ENCODE results near the gene SLC9A9. TPM values are rescaled to one million over a fixed set of nuclear protein-coding genes. Genes with fewer than 3 reads are reported as not detected.

SLC9A9 gene
- total and polyA plus RNA-seq, 9 donors = 9.6 to 18.3 (median 11.2) TPM

DNA sequence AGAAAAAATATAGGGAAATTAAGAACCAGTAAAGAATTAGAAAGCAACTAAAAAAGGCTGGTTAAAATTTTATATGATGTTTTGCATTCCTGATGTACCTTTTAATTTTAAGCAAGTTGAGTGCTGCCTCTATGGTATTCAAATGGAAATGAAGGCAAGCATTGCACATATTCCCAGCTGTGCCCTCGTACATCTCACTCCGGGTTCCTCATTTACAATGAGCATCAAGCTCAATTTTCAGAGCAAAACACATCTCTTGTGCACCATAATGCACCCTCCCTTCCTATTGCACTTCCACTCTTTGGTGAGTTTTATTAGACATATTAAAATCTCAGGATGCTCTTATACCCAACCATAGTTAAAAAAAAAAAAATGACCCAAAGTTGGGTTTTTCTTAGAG, 460.8 kb downstream of the SLC9A9 start:
- whole genome bisulfite sequencing (ENCODE audit: insufficient coverage) = 80% methylated on average over 1 of the region's 2 CpGs
- Histone ChIP-seq H3K27me3 (ENCODE audit: control insufficient read depth, insufficient read depth, low read length) (no peaks in the 10 kb centered on the region), H3K4me3 (ENCODE audit: low read length) (no peak overlapping the region), H3K9me3 (replicated peaks; ENCODE audit: control insufficient read depth, low read depth, low read length) (peaks cover 2% of the 10 kb centered on the region), H3K27ac (ENCODE audit: low read length) (no peak overlapping the region), H3K36me3 (ENCODE audit: control insufficient read depth, insufficient read depth, low read length) (no peaks in the 10 kb centered on the region), H3K4me1 (ENCODE audit: control insufficient read depth, insufficient read depth, low read length) (no peaks in the 10 kb centered on the region)
- DNase-seq = no peak

DNA sequence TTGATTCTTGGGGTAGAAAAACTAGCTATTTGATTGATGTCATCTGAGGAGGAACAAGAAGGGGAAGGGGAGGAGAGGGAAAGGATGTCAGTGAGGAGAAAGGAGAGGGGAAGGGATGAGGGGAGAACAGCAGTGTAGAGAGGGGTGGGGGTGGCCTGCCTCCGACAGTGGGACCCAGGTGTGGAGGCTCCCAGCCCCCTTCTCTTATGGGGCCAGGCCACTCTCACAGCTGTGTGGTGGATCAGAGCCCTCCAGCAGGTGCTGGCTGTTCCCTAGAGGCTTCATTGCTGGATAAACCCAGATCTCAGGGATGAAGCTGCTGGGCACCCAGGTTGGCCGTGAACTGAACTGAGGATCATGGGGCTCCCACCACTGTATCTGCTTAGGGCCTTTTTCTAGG, 464.2 kb downstream of the SLC9A9 start:
- no peaks in the 10 kb centered on the region for H3K9me3 ChIP-seq (replicated peaks; ENCODE audit: control insufficient read depth, low read depth, low read length)
- H3K4me3 ChIP-seq (ENCODE audit: low read length) = no peak overlapping the region
- no peak overlapping the region for H3K27ac ChIP-seq (ENCODE audit: low read length)
- no peaks in the 10 kb centered on the region for H3K4me1 ChIP-seq (ENCODE audit: control insufficient read depth, insufficient read depth, low read length)
- no peaks in the 10 kb centered on the region for H3K36me3 ChIP-seq (ENCODE audit: control insufficient read depth, insufficient read depth, low read length)
- WGBS (ENCODE audit: insufficient coverage) = 60% methylated on average over 1 of the region's 2 CpGs
- no peak for DNase-seq
- H3K27me3 ChIP-seq (ENCODE audit: control insufficient read depth, insufficient read depth, low read length) = no peaks in the 10 kb centered on the region

DNA sequence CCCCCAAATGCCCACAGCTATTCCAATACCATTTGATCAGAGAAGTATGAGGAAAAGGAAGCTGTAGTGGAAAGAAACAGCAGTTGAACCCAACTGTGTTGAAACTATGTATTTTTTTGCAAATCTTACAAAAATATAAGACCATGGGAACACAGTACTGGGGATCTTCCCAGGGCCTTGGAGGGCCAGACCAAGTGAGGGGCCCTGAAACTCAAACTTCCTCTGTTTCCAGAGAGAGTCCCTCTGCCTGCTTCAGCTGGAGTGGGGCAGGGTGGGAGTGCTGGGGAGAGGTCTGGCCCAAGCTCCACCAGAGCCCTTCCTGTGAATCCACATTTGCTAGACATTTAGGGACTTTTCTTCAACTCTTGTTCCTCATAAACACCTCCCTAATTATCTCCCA, 464.8 kb downstream of the SLC9A9 start:
- H3K9me3 ChIP-seq (replicated peaks; ENCODE audit: control insufficient read depth, low read depth, low read length) = no peaks in the 10 kb centered on the region
- H3K4me1 ChIP-seq (ENCODE audit: control insufficient read depth, insufficient read depth, low read length) = no peaks in the 10 kb centered on the region
- no peak overlapping the region for H3K27ac ChIP-seq (ENCODE audit: low read length)
- no peak overlapping the region for H3K4me3 ChIP-seq (ENCODE audit: low read length)
- no peak for DNase-seq
- H3K36me3 ChIP-seq (ENCODE audit: control insufficient read depth, insufficient read depth, low read length) = no peaks in the 10 kb centered on the region
- no peaks in the 10 kb centered on the region for H3K27me3 ChIP-seq (ENCODE audit: control insufficient read depth, insufficient read depth, low read length)

- no peak for DNase-seq
- H3K27me3 ChIP-seq (ENCODE audit: control insufficient read depth, insufficient read depth, low read length) = no peaks in the 10 kb centered on the region
- no CpG with 5 or more reads among the region's 1 CpG for WGBS (ENCODE audit: insufficient coverage)
- no peaks in the 10 kb centered on the region for H3K9me3 ChIP-seq (replicated peaks; ENCODE audit: control insufficient read depth, low read depth, low read length)
- no peaks in the 10 kb centered on the region for H3K4me1 ChIP-seq (ENCODE audit: control insufficient read depth, insufficient read depth, low read length)
- no peak overlapping the region for H3K4me3 ChIP-seq (ENCODE audit: low read length)
- H3K36me3 ChIP-seq (ENCODE audit: control insufficient read depth, insufficient read depth, low read length) = no peaks in the 10 kb centered on the region
- H3K27ac ChIP-seq (ENCODE audit: low read length) = no peak overlapping the region
Observed at GRCh38 chr3:143382816-143383215, 465.5 kb downstream of the SLC9A9 start.

DNA sequence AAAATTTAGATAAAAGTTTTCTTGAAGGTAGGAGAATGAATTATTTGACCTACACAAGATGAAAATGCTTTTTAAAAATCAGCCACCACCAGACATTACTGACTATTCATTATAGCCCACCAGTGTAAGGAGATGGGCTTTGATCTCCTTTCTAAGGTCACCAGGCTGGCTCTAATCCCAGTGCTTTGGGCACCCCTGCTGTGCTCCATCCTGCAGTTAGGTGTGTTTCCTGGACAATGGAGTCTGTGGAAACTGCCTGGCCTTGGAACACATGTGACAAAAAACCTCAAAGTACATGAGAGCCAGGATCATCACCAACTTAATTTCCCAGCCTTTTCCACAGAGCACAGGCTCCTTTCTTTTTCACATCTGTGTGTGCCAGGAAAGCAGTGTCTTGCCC, 467.8 kb downstream of the SLC9A9 start:
- Histone ChIP-seq H3K36me3 (ENCODE audit: control insufficient read depth, insufficient read depth, low read length) (no peaks in the 10 kb centered on the region), H3K9me3 (replicated peaks; ENCODE audit: control insufficient read depth, low read depth, low read length) (no peaks in the 10 kb centered on the region), H3K4me1 (ENCODE audit: control insufficient read depth, insufficient read depth, low read length) (no peaks in the 10 kb centered on the region), H3K27ac (ENCODE audit: low read length) (no peak overlapping the region), H3K4me3 (ENCODE audit: low read length) (no peak overlapping the region), H3K27me3 (ENCODE audit: control insufficient read depth, insufficient read depth, low read length) (no peaks in the 10 kb centered on the region)
- DNase-seq = no peak

DNA sequence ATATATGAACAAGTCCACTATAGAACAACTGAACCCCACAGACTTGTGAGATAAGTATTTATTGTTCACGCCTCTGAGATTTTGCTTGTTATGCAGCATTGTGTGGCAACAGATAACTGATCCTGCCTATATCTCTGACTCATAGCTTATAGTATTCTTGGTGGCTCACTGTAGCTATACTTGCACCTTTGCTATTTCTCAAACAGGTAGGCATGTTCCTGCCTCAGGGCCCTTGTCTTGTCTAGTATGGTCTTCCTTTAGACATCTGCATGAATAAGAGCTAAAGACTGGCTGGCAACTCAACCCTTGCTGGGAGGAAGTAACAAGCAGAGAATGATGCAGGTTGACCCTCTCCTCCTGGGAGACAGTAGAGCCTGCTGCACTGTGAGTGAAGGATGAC, 472.6 kb downstream of the SLC9A9 start:
- no peaks in the 10 kb centered on the region for H3K27me3 ChIP-seq (ENCODE audit: control insufficient read depth, insufficient read depth, low read length)
- H3K36me3 ChIP-seq (ENCODE audit: control insufficient read depth, insufficient read depth, low read length) = no peaks in the 10 kb centered on the region
- DNase-seq = no peak
- H3K9me3 ChIP-seq (replicated peaks; ENCODE audit: control insufficient read depth, low read depth, low read length) = no peaks in the 10 kb centered on the region
- no peaks in the 10 kb centered on the region for H3K4me1 ChIP-seq (ENCODE audit: control insufficient read depth, insufficient read depth, low read length)
- no peak overlapping the region for H3K27ac ChIP-seq (ENCODE audit: low read length)
- no CpG with 5 or more reads among the region's 1 CpG for WGBS (ENCODE audit: insufficient coverage)
- H3K4me3 ChIP-seq (ENCODE audit: low read length) = no peak overlapping the region

- H3K9me3 ChIP-seq (replicated peaks; ENCODE audit: control insufficient read depth, low read depth, low read length) = no peaks in the 10 kb centered on the region
- DNase-seq = no peak
- no CpG with 5 or more reads among the region's 1 CpG for WGBS (ENCODE audit: insufficient coverage)
- H3K27ac ChIP-seq (ENCODE audit: low read length) = no peak overlapping the region
- no peaks in the 10 kb centered on the region for H3K27me3 ChIP-seq (ENCODE audit: control insufficient read depth, insufficient read depth, low read length)
- no peaks in the 10 kb centered on the region for H3K36me3 ChIP-seq (ENCODE audit: control insufficient read depth, insufficient read depth, low read length)
- no peak overlapping the region for H3K4me3 ChIP-seq (ENCODE audit: low read length)
- no peaks in the 10 kb centered on the region for H3K4me1 ChIP-seq (ENCODE audit: control insufficient read depth, insufficient read depth, low read length)
Observed at GRCh38 chr3:143367171-143367570, 481.1 kb downstream of the SLC9A9 start.

- Histone ChIP-seq H3K9me3 (replicated peaks; ENCODE audit: control insufficient read depth, low read depth, low read length) (no peaks in the 10 kb centered on the region), H3K36me3 (ENCODE audit: control insufficient read depth, insufficient read depth, low read length) (no peaks in the 10 kb centered on the region), H3K27me3 (ENCODE audit: control insufficient read depth, insufficient read depth, low read length) (no peaks in the 10 kb centered on the region), H3K27ac (ENCODE audit: low read length) (no peak overlapping the region), H3K4me3 (ENCODE audit: low read length) (no peak overlapping the region), H3K4me1 (ENCODE audit: control insufficient read depth, insufficient read depth, low read length) (no peaks in the 10 kb centered on the region)
- no CpG with 5 or more reads among the region's 1 CpG for WGBS (ENCODE audit: insufficient coverage)
- DNase-seq = no peak
Observed at GRCh38 chr3:143366672-143367071, 481.6 kb downstream of the SLC9A9 start.

DNA sequence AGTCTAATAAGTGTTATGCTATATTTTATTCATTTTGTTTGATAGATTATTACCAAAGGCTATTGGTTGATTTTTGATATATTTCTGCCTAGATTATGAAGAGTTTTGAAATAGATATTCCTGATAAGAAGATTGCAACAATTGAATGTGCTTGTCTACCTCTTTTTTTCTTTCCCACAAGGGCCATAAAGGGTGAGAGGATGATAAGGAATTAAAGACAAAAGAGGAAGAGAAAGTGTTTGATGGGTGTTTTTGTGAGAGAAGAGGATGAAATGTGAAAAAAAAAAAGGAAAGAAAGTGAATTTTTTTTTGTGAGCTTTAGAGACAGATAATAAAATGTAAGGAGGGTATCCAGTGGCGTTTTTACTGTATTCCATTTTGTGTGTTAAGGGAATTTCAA, 484.3 kb downstream of the SLC9A9 start:
- Histone ChIP-seq H3K4me3 (ENCODE audit: low read length) (no peak overlapping the region), H3K27me3 (ENCODE audit: control insufficient read depth, insufficient read depth, low read length) (no peaks in the 10 kb centered on the region), H3K9me3 (replicated peaks; ENCODE audit: control insufficient read depth, low read depth, low read length) (no peaks in the 10 kb centered on the region), H3K4me1 (ENCODE audit: control insufficient read depth, insufficient read depth, low read length) (no peaks in the 10 kb centered on the region), H3K27ac (ENCODE audit: low read length) (no peak overlapping the region), H3K36me3 (ENCODE audit: control insufficient read depth, insufficient read depth, low read length) (no peaks in the 10 kb centered on the region)
- no CpG with 5 or more reads among the region's 1 CpG for WGBS (ENCODE audit: insufficient coverage)
- no peak for DNase-seq

DNA sequence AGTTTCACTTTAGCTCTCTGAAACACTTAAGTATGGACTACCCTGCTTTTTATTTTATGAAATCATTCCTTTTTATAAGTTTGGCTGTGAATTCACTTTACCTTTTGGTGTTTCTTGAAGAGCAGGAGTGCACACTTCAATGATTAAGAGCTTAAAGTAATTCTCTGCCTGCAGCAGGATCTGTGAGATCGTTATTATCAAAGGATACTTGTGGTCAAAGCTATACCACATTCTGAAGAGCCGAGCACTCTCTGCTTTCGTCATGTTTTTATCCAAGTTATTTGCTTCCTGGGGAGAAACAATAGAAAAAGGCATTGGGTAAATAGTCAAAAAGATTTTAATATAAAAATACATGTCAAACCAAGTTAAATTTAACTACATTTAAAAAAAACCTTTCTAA, 485.0 kb downstream of the SLC9A9 start:
- no peaks in the 10 kb centered on the region for H3K9me3 ChIP-seq (replicated peaks; ENCODE audit: control insufficient read depth, low read depth, low read length)
- WGBS (ENCODE audit: insufficient coverage) = no CpG with 5 or more reads among the region's 3 CpGs
- H3K27me3 ChIP-seq (ENCODE audit: control insufficient read depth, insufficient read depth, low read length) = no peaks in the 10 kb centered on the region
- no peak for DNase-seq
- H3K4me1 ChIP-seq (ENCODE audit: control insufficient read depth, insufficient read depth, low read length) = no peaks in the 10 kb centered on the region
- no peaks in the 10 kb centered on the region for H3K36me3 ChIP-seq (ENCODE audit: control insufficient read depth, insufficient read depth, low read length)
- H3K27ac ChIP-seq (ENCODE audit: low read length) = no peak overlapping the region
- no peak overlapping the region for H3K4me3 ChIP-seq (ENCODE audit: low read length)

GRCh38 chr3:143362115-143362991, 485.9 kb downstream of the SLC9A9 start:
- Histone ChIP-seq H3K36me3 (ENCODE audit: control insufficient read depth, insufficient read depth, low read length) (no peaks in the 10 kb centered on the region), H3K4me1 (ENCODE audit: control insufficient read depth, insufficient read depth, low read length) (no peaks in the 10 kb centered on the region), H3K27ac (ENCODE audit: low read length) (no peak overlapping the region), H3K9me3 (replicated peaks; ENCODE audit: control insufficient read depth, low read depth, low read length) (no peaks in the 10 kb centered on the region), H3K4me3 (ENCODE audit: low read length) (no peak overlapping the region), H3K27me3 (ENCODE audit: control insufficient read depth, insufficient read depth, low read length) (no peaks in the 10 kb centered on the region)
- DNase-seq = no peak
- no CpG with 5 or more reads among the region's 2 CpGs for WGBS (ENCODE audit: insufficient coverage)
